ENCODE measurements around the gene CARS1. TPM values are rescaled to one million over a fixed set of nuclear protein-coding genes. Genes with fewer than 3 reads are reported as not detected.

CARS1 gene
- total and polyA plus RNA-seq, 10 of the 15 experiments (the other 5 are each of a cell fraction or from before 2014, with no cell fraction given) = 7.8 to 60.6 (median 45.7) TPM

DNA sequence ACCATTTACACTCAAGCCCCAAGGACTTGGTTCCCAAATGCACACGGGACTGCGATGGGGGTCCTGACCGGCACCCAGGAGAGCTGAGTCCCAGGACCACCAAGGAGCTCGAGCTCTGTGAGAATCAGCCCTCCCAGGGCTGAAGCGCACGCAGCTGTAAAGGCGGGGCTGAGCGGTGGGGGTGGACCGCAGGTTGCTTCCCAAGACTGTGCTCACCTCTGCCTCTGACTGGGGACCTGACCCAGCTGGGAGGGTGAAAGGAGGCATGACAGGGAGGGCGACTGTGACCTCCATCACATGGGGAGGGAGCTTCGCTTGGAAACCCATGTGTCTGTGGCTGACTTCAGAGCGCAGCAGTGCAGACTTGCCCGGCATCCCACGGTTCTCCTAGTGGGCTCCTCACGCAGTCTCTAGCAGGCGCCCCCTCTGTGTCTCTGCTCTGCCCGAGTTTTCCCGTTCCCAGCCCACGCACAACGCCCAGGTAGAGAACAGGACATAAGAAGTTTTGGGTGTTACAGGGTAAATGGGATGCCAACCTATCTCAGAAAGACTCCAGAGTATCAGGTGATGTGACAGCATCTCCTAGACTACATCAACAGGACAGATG is 49.7 kb downstream of the CARS1 start:
- Histone ChIP-seq H3K9me3 (replicated peaks; ENCODE audit: control insufficient read depth, insufficient read depth, low read length) (no peaks in the 10 kb centered on the region), H3K79me2 (ENCODE audit: control insufficient read depth, insufficient read depth, low read length) (no peaks in the 10 kb centered on the region), H3K4me2 (ENCODE audit: control insufficient read depth, insufficient read depth) (no peak overlapping the region), H2AFZ (ENCODE audit: control insufficient read depth, low read depth, low read length) (no peak overlapping the region), H3K4me3 (no peak overlapping the region), H3K36me3 (ENCODE audit: control insufficient read depth in 2 of 2, insufficient read depth in 2 of 2, low read length in 1 of 2) (peaks cover 8 to 35% of the 10 kb centered on the region in 2 experiments; a peak in 3 of 4 replicates), H4K20me1 (ENCODE audit: control insufficient read depth, insufficient read depth) (no peaks in the 10 kb centered on the region; the same call in 1 of the 2 replicates), H3K27me3 (replicated peaks in 1 of 2; ENCODE audit: control insufficient read depth in 2 of 2, insufficient read depth in 2 of 2, low read length in 1 of 2) (no peaks in the 10 kb centered on the region), H3K9ac (ENCODE audit: control insufficient read depth, insufficient read depth, low read length) (no peak overlapping the region), H3K27ac (ENCODE audit: control insufficient read depth, insufficient read depth) (no peak overlapping the region), H3K4me1 (ENCODE audit: control insufficient read depth, insufficient read depth, low read length) (peaks cover 7% of the 10 kb centered on the region; the same call in 1 of the 2 replicates)
- ChIA-PET CTCF (interaction anchor here (1.5 kb wide), 1 partner anchor 32 kb away, joined by 4 read pairs; no protein-coding TSS in a partner anchor), RAD21 (ENCODE audit: unreplicated experiment) (no interaction called here), POLR2A (interaction anchor here (0.6 kb wide), 1 partner anchor 48 kb away, joined by 3 read pairs; no protein-coding TSS in a partner anchor), SMC1A (ENCODE audit: uncharacterized antibody, unreplicated experiment) (interaction anchor here (0.8 kb wide), 1 partner anchor 16 kb away, joined by 3 read pairs; no protein-coding TSS in a partner anchor)
- no peak for ATAC-seq
- no peak for DNase-seq (ENCODE audit: low read depth, low spot score)
- intact Hi-C loops (cut with micrococcal nuclease; ENCODE audit: unreplicated experiment) = no loop called here
- BruUV-seq (replicated peaks) = no TSS peak
- in situ Hi-C loops (cut with MboI) = no loop called here
- FAIRE-seq = no peak
- WGBS (ENCODE audit: insufficient coverage, insufficient replicate concordance, low lambda C conversion rate, missing lambda C conversion rate) = 90% methylated on average over 20 of the region's 20 CpGs
- no peak for TF ChIP-seq MXI1 (IDR thresholded peaks at IDR 0.05; ENCODE audit: low read depth, low read length)
- no peak for TF ChIP-seq STAT3 (IDR thresholded peaks at IDR 0.05; ENCODE audit: low read depth, low read length)
- TF ChIP-seq, protein P1, sequence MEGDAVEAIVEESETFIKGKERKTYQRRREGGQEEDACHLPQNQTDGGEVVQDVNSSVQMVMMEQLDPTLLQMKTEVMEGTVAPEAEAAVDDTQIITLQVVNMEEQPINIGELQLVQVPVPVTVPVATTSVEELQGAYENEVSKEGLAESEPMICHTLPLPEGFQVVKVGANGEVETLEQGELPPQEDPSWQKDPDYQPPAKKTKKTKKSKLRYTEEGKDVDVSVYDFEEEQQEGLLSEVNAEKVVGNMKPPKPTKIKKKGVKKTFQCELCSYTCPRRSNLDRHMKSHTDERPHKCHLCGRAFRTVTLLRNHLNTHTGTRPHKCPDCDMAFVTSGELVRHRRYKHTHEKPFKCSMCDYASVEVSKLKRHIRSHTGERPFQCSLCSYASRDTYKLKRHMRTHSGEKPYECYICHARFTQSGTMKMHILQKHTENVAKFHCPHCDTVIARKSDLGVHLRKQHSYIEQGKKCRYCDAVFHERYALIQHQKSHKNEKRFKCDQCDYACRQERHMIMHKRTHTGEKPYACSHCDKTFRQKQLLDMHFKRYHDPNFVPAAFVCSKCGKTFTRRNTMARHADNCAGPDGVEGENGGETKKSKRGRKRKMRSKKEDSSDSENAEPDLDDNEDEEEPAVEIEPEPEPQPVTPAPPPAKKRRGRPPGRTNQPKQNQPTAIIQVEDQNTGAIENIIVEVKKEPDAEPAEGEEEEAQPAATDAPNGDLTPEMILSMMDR (IDR thresholded peaks at IDR 0.05 in 2 of 3, conservative IDR thresholded peaks at IDR 0.05 in 1 of 3; ENCODE audit: control insufficient read depth in 2 of 3, extremely low read depth in 1 of 3, insufficient read depth in 1 of 3, low read depth in 3 of 3, low read length in 3 of 3) = no peak
- TF ChIP-seq, protein P2, sequence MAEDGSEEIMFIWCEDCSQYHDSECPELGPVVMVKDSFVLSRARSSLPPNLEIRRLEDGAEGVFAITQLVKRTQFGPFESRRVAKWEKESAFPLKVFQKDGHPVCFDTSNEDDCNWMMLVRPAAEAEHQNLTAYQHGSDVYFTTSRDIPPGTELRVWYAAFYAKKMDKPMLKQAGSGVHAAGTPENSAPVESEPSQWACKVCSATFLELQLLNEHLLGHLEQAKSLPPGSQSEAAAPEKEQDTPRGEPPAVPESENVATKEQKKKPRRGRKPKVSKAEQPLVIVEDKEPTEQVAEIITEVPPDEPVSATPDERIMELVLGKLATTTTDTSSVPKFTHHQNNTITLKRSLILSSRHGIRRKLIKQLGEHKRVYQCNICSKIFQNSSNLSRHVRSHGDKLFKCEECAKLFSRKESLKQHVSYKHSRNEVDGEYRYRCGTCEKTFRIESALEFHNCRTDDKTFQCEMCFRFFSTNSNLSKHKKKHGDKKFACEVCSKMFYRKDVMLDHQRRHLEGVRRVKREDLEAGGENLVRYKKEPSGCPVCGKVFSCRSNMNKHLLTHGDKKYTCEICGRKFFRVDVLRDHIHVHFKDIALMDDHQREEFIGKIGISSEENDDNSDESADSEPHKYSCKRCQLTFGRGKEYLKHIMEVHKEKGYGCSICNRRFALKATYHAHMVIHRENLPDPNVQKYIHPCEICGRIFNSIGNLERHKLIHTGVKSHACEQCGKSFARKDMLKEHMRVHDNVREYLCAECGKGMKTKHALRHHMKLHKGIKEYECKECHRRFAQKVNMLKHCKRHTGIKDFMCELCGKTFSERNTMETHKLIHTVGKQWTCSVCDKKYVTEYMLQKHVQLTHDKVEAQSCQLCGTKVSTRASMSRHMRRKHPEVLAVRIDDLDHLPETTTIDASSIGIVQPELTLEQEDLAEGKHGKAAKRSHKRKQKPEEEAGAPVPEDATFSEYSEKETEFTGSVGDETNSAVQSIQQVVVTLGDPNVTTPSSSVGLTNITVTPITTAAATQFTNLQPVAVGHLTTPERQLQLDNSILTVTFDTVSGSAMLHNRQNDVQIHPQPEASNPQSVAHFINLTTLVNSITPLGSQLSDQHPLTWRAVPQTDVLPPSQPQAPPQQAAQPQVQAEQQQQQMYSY (CRISPR knock-in tag; IDR thresholded peaks at IDR 0.05) = no peak
- TF ChIP-seq TCF3 (IDR thresholded peaks at IDR 0.05; ENCODE audit: borderline replicate concordance, insufficient read depth, low read depth, low read length) = no peak
- no peak for TF ChIP-seq ZNF622 (IDR thresholded peaks at IDR 0.05)
- TF ChIP-seq POLR2AphosphoS5 (IDR thresholded peaks at IDR 0.05; ENCODE audit: low read length) = no peak
- TF ChIP-seq IKZF2 (IDR thresholded peaks at IDR 0.05) = no peak
- TF ChIP-seq EZH2 (IDR thresholded peaks at IDR 0.05; ENCODE audit: borderline replicate concordance, control insufficient read depth, low read depth, low read length) = no peak
- no peak for TF ChIP-seq TCF12 (IDR thresholded peaks at IDR 0.05; ENCODE audit: low read depth, low read length)
- TF ChIP-seq, protein P3, sequence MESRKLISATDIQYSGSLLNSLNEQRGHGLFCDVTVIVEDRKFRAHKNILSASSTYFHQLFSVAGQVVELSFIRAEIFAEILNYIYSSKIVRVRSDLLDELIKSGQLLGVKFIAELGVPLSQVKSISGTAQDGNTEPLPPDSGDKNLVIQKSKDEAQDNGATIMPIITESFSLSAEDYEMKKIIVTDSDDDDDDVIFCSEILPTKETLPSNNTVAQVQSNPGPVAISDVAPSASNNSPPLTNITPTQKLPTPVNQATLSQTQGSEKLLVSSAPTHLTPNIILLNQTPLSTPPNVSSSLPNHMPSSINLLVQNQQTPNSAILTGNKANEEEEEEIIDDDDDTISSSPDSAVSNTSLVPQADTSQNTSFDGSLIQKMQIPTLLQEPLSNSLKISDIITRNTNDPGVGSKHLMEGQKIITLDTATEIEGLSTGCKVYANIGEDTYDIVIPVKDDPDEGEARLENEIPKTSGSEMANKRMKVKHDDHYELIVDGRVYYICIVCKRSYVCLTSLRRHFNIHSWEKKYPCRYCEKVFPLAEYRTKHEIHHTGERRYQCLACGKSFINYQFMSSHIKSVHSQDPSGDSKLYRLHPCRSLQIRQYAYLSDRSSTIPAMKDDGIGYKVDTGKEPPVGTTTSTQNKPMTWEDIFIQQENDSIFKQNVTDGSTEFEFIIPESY (IDR thresholded peaks at IDR 0.05) = no peak
- no peak for TF ChIP-seq PAX8 (IDR thresholded peaks at IDR 0.05)
- TF ChIP-seq RAD51 (IDR thresholded peaks at IDR 0.05) = no peak

Measured in GM12878 (cell line).